HuH-7.5 (cell line): Measurements from ENCODE around the gene SLC25A6.
"Not testable (repeated sequence)": the region's sequence is repeated elsewhere in the genome, so short reads cannot be mapped to it uniquely, and the experiment has no call there.

Experiments
- DNase-seq: peaks from one replicate; pipeline ENCODE4 v3.0.0; 2011; ENCODE audit warnings: low spot score

Gene SLC25A6

GRCh38 chrX:1354036-1355019 lies 37.6 kb downstream of the SLC25A6 start:
- DNase-seq, result no peak

GRCh38 chrX:1351981-1352714 lies 39.8 kb downstream of the SLC25A6 start:
- no peak for DNase-seq

GRCh38 chrX:1349606-1350005 lies 42.3 kb downstream of the SLC25A6 start:
- not testable (repeated sequence) for DNase-seq

DNA sequence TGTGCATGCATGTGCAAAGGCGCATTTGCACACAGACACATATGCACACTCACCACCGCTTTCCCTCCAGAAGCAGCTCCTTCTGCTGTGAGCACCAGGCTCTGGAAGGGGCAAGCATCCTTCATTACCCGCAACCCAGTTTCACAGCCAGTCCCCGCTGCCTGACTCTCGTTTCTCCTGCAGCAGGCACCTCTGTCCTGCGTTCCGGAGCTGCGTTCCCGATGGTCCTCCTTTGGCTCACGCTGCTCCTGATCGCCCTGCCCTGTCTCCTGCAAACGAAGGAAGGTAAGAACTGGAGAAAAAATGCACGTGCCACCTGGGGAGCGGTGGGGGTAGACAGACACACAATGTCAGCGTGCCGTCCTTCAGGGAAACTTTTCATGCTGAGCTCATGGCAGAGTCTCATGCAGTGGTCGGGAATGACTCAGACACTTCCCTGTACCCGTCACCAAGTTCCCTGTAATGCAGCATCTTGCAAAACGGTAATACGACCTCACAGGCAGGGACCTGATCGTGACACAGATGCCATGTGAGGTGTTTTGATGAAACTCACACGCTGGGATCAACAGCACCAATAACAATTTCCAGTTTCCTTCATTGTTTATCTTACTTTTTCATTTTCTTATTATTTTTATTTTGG lies 50.2 kb downstream of the SLC25A6 start:
- no peak for DNase-seq

- no peak for DNase-seq
Observed at GRCh38 chrX:1336948-1337779, 54.7 kb downstream of the SLC25A6 start.

DNA sequence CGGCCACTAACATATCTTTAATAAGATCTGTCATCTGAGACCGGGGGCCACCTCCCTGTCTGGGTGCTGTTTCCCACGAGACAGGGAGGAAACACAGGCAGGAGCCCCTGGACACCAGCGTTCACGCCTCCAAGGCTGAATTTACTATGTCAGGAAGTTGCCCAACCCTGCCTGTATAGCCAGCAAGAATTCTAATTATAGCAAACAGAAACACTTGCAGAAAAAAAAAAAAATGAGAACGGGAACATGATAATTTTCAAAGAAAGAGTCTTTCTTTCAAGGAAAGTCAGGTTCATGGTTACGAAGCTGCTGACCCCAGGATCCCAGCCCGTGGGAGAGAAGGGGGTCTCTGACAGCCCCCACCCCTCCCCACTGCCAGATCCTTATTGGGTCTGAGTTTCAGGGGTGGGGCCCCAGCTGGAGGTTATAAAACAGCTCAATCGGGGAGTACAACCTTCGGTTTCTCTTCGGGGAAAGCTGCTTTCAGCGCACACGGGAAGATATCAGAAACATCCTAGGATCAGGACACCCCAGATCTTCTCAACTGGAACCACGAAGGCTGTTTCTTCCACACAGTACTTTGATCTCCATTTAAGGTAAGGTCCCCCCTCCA lies 55.5 kb downstream of the SLC25A6 start, which contains the start of gene IL3RA:
TSS of gene IL3RA (plus strand) at position 455 of the 613 bp plus-strand sequence. CDS start 4,981 bp downstream, outside the sequence.
- DNase-seq, result no peak
